T-cell (primary cell): ENCODE results near the gene ZNF674. TPM values are rescaled to one million over a fixed set of nuclear protein-coding genes. Genes with fewer than 3 reads are reported as not detected.
"Not testable (repeated sequence)": the region's sequence is repeated elsewhere in the genome, so short reads cannot be mapped to it uniquely, and the experiment has no call there.

Source experiments
- ATAC-seq, 4 experiments: fragments of 200-7000 bp in 3 of 4; fragments of 150-1000 bp in 1 of 4; cut with Tn5 transposase; replicated peaks in 1 of 4; 1 replicate in 3 of 4; 2 replicates in 1 of 4; pipeline ENCODE4 v1.10.0; 2021; ENCODE audit warnings: moderate library complexity in 3 of 4, mild to moderate bottlenecking in 2 of 4, moderate number of reproducible peaks in 1 of 4
- CTCF ChIA-PET, 2 donors: fragments of 300-600 bp; sonication (Branson Sonifier 250); formaldehyde crosslinking; loops; one replicate each; lab custom pipeline; 2022; ENCODE audit warnings: antibody characterized with exemption in 2 of 2; lab: Charles Lee
- POLR2A ChIA-PET, 2 donors: fragments of 300-600 bp; sonication (Branson Sonifier 250); formaldehyde crosslinking; loops; one replicate each; lab custom pipeline; 2022; ENCODE audit warnings: antibody characterized with exemption in 2 of 2; lab: Charles Lee
- DNase-seq, 35 experiments: peaks; one replicate each; pipeline versions ENCODE4 v3.0.0 to v3.0.0-alpha.2; 2013 to 2023
- H3K27ac ChIP-seq: one replicate; pipeline ENCODE4 v1.5.1; 2013; ENCODE audit warnings: low read length
- H3K27me3 ChIP-seq, 2 experiments: replicated peaks in 1 of 2; 1 replicate in 1 of 2; 2 replicates in 1 of 2; pipeline versions ENCODE4 v1.6.1 to v1.7.0; 2013; ENCODE audit warnings: low read length in 1 of 2, mixed read lengths in 1 of 2; ENCODE audit not compliant: control insufficient read depth in 2 of 2, insufficient read depth in 2 of 2; ENCODE audit errors: extremely low read depth in 1 of 2
- H3K36me3 ChIP-seq, 2 donors: 1 replicate in 1 of 2; 2 replicates in 1 of 2; pipeline versions ENCODE4 v1.6.1 to v1.7.0; 2013; ENCODE audit warnings: low read length in 1 of 2; ENCODE audit not compliant: control insufficient read depth in 2 of 2, insufficient read depth in 1 of 2; ENCODE audit errors: extremely low read depth in 1 of 2
- H3K4me1 ChIP-seq, 2 experiments: 1 replicate in 1 of 2; 2 replicates in 1 of 2; pipeline versions ENCODE4 v1.6.1 to v1.7.0; 2013; ENCODE audit warnings: low read length in 2 of 2, mixed read lengths in 1 of 2; ENCODE audit not compliant: insufficient read depth in 2 of 2, control insufficient read depth in 1 of 2; ENCODE audit errors: extremely low read depth in 1 of 2
- H3K4me3 ChIP-seq, 2 donors: 1 replicate in 1 of 2; 2 replicates in 1 of 2; pipeline versions ENCODE4 v1.5.1 to v1.7.0; 2013; ENCODE audit warnings: mild to moderate bottlenecking in 2 of 2, low read length in 1 of 2, moderate library complexity in 1 of 2; ENCODE audit not compliant: control insufficient read depth in 1 of 2; ENCODE audit errors: extremely low read depth in 1 of 2
- H3K9me3 ChIP-seq: 2 replicates; pipeline ENCODE4 v1.7.0; 2013
- H3K27ac Mint-ChIP-seq, 2 donors: one replicate each; pipeline ENCODE4 v1.8.0; 2020 to 2021; ENCODE audit warnings: mild to moderate bottlenecking in 2 of 2, mixed read lengths in 2 of 2
- H3K27me3 Mint-ChIP-seq, 2 donors: one replicate each; pipeline ENCODE4 v1.8.0; 2021 to 2022; ENCODE audit warnings: mixed read lengths in 2 of 2
- H3K36me3 Mint-ChIP-seq: one replicate; pipeline ENCODE4 v1.8.0; 2021; ENCODE audit warnings: mixed read lengths
- H3K4me1 Mint-ChIP-seq, 3 donors: one replicate each; pipeline ENCODE4 v1.8.0; 2020 to 2022; ENCODE audit warnings: mixed read lengths in 3 of 3, mild to moderate bottlenecking in 1 of 3
- H3K4me3 Mint-ChIP-seq, 3 donors: one replicate each; pipeline ENCODE4 v1.8.0; 2020 to 2022; ENCODE audit warnings: mild to moderate bottlenecking in 3 of 3, mixed read lengths in 3 of 3, moderate library complexity in 3 of 3
- H3K9me3 Mint-ChIP-seq, 3 donors: one replicate each; pipeline ENCODE4 v1.8.0; 2020 to 2022; ENCODE audit warnings: mixed read lengths in 3 of 3
- WGBS: methylation state at CpG from one replicate; pipeline ENCODE4 v1.1.5; 2013; ENCODE audit warnings: missing lambda C conversion rate; ENCODE audit not compliant: insufficient coverage; 5-methylcytosine and 5-hydroxymethylcytosine counted together
- total RNA-seq, 35 experiments: library from RNA in 6 of 35; stranded (reverse) in 6 of 35; fragments of 120-200 nt in 1 of 35; gene quantifications; one replicate each; pipeline versions ENCODE4 v1.2.1 to v1.2.4 and lab custom pipeline; 2013 to 2026

The ZNF674 gene
- total RNA-seq, 5 donors from 2014 or later (not counting 1 experiment from before 2014, with no cell fraction given) = 3.2 to 5.5 (median 4.6) TPM

- H3K27me3 ChIP-seq, H3K4me3 Mint-ChIP-seq, H3K4me1 ChIP-seq, H3K27ac Mint-ChIP-seq, DNase-seq, H3K27ac ChIP-seq, H3K36me3 ChIP-seq, H3K9me3 ChIP-seq, H3K4me1 Mint-ChIP-seq, POLR2A ChIA-PET, H3K4me3 ChIP-seq, H3K27me3 Mint-ChIP-seq, CTCF ChIA-PET, ATAC-seq: not testable (repeated sequence)
- peaks cover 35% of the 10 kb centered on the region for H3K36me3 Mint-ChIP-seq
- no CpG with 5 or more reads among the region's 2 CpGs for WGBS
- peaks cover 4 to 12% (median 5%) of the 10 kb centered on the region in 3 donors for H3K9me3 Mint-ChIP-seq
Measured at GRCh38 chrX:46478634-46479033, 66.6 kb downstream of the ZNF674 start.

- CTCF ChIA-PET = no interaction called here
- Histone ChIP-seq H3K27me3 (no peaks in the 10 kb centered on the region), H3K4me3 (no peak overlapping the region), H3K36me3 (peaks cover 0 to 4% of the 10 kb centered on the region in 2 donors), H3K9me3 (no peaks in the 10 kb centered on the region), H3K4me1 (no peaks in the 10 kb centered on the region), H3K27ac (no peak overlapping the region)
- H3K36me3 Mint-ChIP-seq = peaks cover 34% of the 10 kb centered on the region
- H3K4me1 Mint-ChIP-seq = no peaks in the 10 kb centered on the region
- H3K27me3 Mint-ChIP-seq = no peaks in the 10 kb centered on the region
- H3K27ac Mint-ChIP-seq = no peak overlapping the region
- peaks cover 0 to 8% (median 5%) of the 10 kb centered on the region in 3 donors for H3K9me3 Mint-ChIP-seq
- POLR2A ChIA-PET = no interaction called here
- DNase-seq (no peak), ATAC-seq (no peak)
- WGBS = 80% methylated on average over 1 of the region's 2 CpGs
- H3K4me3 Mint-ChIP-seq = no peak overlapping the region
Measured at GRCh38 chrX:46477435-46477834, 67.8 kb downstream of the ZNF674 start.

GRCh38 chrX:46465203-46465602 is 80.0 kb downstream of the ZNF674 start:
- Mint-ChIP-seq H3K27ac (no peak overlapping the region), H3K36me3 (peaks cover 54% of the 10 kb centered on the region)

GRCh38 chrX:46463682-46464081 is 81.5 kb downstream of the ZNF674 start:
- ChIA-PET POLR2A (no interaction called here), CTCF (no interaction called here)
- H3K27ac ChIP-seq = no peak overlapping the region
- ATAC-seq (no peak), DNase-seq (peak in 1 of 35 experiments; percentile 16)
- Mint-ChIP-seq H3K36me3 (peaks cover 45% of the 10 kb centered on the region), H3K4me1 (peaks cover 7 to 24% (median 10%) of the 10 kb centered on the region in 3 donors), H3K9me3 (no peaks in the 10 kb centered on the region), H3K27ac (no peak overlapping the region), H3K27me3 (no peaks in the 10 kb centered on the region), H3K4me3 (no peak overlapping the region)
- no peak overlapping the region for H3K4me3 ChIP-seq
- H3K36me3 ChIP-seq = peaks cover 0 to 20% of the 10 kb centered on the region in 2 donors
- 20% methylated on average over 1 of the region's 3 CpGs for WGBS
- H3K27me3 ChIP-seq = no peaks in the 10 kb centered on the region
- H3K9me3 ChIP-seq = no peaks in the 10 kb centered on the region
- peaks cover 0 to 5% of the 10 kb centered on the region in 2 experiments for H3K4me1 ChIP-seq

More at GRCh38 chrX:46465203-46465602, 80.0 kb downstream of the ZNF674 start:
- H3K27me3 ChIP-seq = no peaks in the 10 kb centered on the region
- ATAC-seq (no peak), DNase-seq (no peak)
- no peak overlapping the region for H3K4me3 ChIP-seq
- no peaks in the 10 kb centered on the region for H3K9me3 ChIP-seq
- peaks cover 0 to 5% of the 10 kb centered on the region in 2 experiments for H3K4me1 ChIP-seq
- POLR2A ChIA-PET = interaction anchor here in 1 of 2 donors (0.6 kb wide), 1 partner anchor 628 kb away, joined by 3 read pairs; no protein-coding TSS in a partner anchor
- Mint-ChIP-seq H3K4me1 (peaks cover 7 to 17% (median 10%) of the 10 kb centered on the region in 3 donors), H3K9me3 (peaks cover 0 to 3% (median 0%) of the 10 kb centered on the region in 3 donors), H3K4me3 (no peak overlapping the region), H3K27me3 (no peaks in the 10 kb centered on the region)
- CTCF ChIA-PET = no interaction called here
- H3K36me3 ChIP-seq = peaks cover 0 to 18% of the 10 kb centered on the region in 2 donors
- WGBS = no CpG with 5 or more reads among the region's 1 CpG
- H3K27ac ChIP-seq = no peak overlapping the region

- H3K36me3 Mint-ChIP-seq = peaks cover 39% of the 10 kb centered on the region
- H3K27ac Mint-ChIP-seq = peak overlapping the region; percentile 28 to 35
- CTCF ChIA-PET = no interaction called here
- ATAC-seq = no peak
- no CpG with 5 or more reads among the region's 2 CpGs for WGBS
- peaks cover 0 to 18% of the 10 kb centered on the region in 2 donors for H3K36me3 ChIP-seq
- DNase-seq = no peak
- peaks cover 0 to 5% of the 10 kb centered on the region in 2 experiments for H3K4me1 ChIP-seq
- H3K4me1 Mint-ChIP-seq = peaks cover 7 to 24% (median 10%) of the 10 kb centered on the region in 3 donors
- H3K27ac ChIP-seq = no peak overlapping the region
- POLR2A ChIA-PET = no interaction called here
- peaks cover 0 to 4% of the 10 kb centered on the region in 2 donors for H3K27me3 Mint-ChIP-seq
- no peaks in the 10 kb centered on the region for H3K27me3 ChIP-seq
- no peak overlapping the region for H3K4me3 ChIP-seq
- H3K4me3 Mint-ChIP-seq = peak overlapping the region in 1 of 3 donors; percentile 0
- no peaks in the 10 kb centered on the region for H3K9me3 Mint-ChIP-seq
- no peaks in the 10 kb centered on the region for H3K9me3 ChIP-seq
Measured at GRCh38 chrX:46461660-46462191, 83.5 kb downstream of the ZNF674 start.

GRCh38 chrX:46460801-46461659 is 84.2 kb downstream of the ZNF674 start:
- H3K4me3 Mint-ChIP-seq, H3K27me3 Mint-ChIP-seq, CTCF ChIA-PET, H3K4me1 ChIP-seq, DNase-seq, H3K27me3 ChIP-seq, H3K27ac ChIP-seq, H3K9me3 ChIP-seq, ATAC-seq, POLR2A ChIA-PET, H3K9me3 Mint-ChIP-seq, H3K4me3 ChIP-seq: not testable (repeated sequence)
- H3K4me1 Mint-ChIP-seq = peaks cover 7 to 24% (median 10%) of the 10 kb centered on the region in 3 donors
- H3K36me3 ChIP-seq = peaks cover 0 to 19% of the 10 kb centered on the region in 2 donors
- 41% methylated on average over 2 of the region's 8 CpGs for WGBS
- H3K36me3 Mint-ChIP-seq = peaks cover 37% of the 10 kb centered on the region
- H3K27ac Mint-ChIP-seq = peak overlapping the region in 1 of 2 donors; percentile 35
